GM12872 (cell line): ENCODE data around the gene PHOX2A.

Experiments
- CTCF ChIP-seq: IDR thresholded peaks from 3 replicates; pipeline ENCODE4 v1.5.1; 2011; ENCODE audit warnings: low read depth, mild to moderate bottlenecking, low read length, moderate library complexity; ENCODE audit not compliant: insufficient read depth

PHOX2A gene

GRCh38 chr11:72240461-72241290 is 3.3 kb downstream of the PHOX2A start:
- TF ChIP-seq CTCF = no peak

- no peak for TF ChIP-seq CTCF
Measured at GRCh38 chr11:72239849-72240460, 4.0 kb downstream of the PHOX2A start.

GRCh38 chr11:72239313-72239848 is 4.6 kb downstream of the PHOX2A start:
- no peak for TF ChIP-seq CTCF

GRCh38 chr11:72238492-72239312 is 5.3 kb downstream of the PHOX2A start:
- TF ChIP-seq CTCF = no peak

- TF ChIP-seq CTCF = peak; percentile 86
Measured at GRCh38 chr11:72238040-72238450, 5.9 kb downstream of the PHOX2A start.

GRCh38 chr11:72237112-72237931 is 6.7 kb downstream of the PHOX2A start:
- TF ChIP-seq CTCF = no peak
